ENCODE measurements around the gene EIF4A2.
"Not testable (repeated sequence)": the region's sequence is repeated elsewhere in the genome, so short reads cannot be mapped to it uniquely, and the experiment has no call there.

- not testable (repeated sequence) for TF ChIP-seq CTCF (IDR thresholded peaks at IDR 0.05); POLR2AphosphoS5 (IDR thresholded peaks at IDR 0.05; ENCODE audit: low read depth, low read length); REST (IDR thresholded peaks at IDR 0.05; ENCODE audit: insufficient read depth in 1 of 2, low read depth in 2 of 2, low read length in 1 of 2)
These were observed 20.1 kb downstream of the EIF4A2 start for GRCh38 chr3:186803447-186803846.

All from Panc1 (cell line).